Endometrial microvascular endothelial cells (primary cell): Measurements from ENCODE around the gene PPP2R2B. TPM values are rescaled to one million over a fixed set of nuclear protein-coding genes. Genes with fewer than 3 reads are reported as not detected.

ENCODE experiments used
- in situ Hi-C: cut with HindIII; loops from 2 replicates; pipeline ENCODE4 v1.10.0; 2017; ENCODE audit warnings: low sequenced_read_pairs, low pct_unique_long_range_greater_than_20kb; ENCODE audit errors: inconsistent ontology term
- total RNA-seq: library from RNA; depleted of rRNA; stranded (reverse); fragments of >200 nt; gene quantifications from one replicate; pipeline ENCODE4 v1.2.3, GENCODE V29; 2015; ENCODE audit errors: inconsistent ontology term

Gene PPP2R2B
- not detected for total RNA-seq

GRCh38 chr5:146878476-146879172 lies at the start of gene PPP2R2B:
Gene PPP2R2B (minus strand): TSS chr5:146878757.
- in situ Hi-C loops = no loop called here

- in situ Hi-C loops = no loop called here
Measured at GRCh38 chr5:146924132-146924531, 45.6 kb upstream of the PPP2R2B start.

DNA sequence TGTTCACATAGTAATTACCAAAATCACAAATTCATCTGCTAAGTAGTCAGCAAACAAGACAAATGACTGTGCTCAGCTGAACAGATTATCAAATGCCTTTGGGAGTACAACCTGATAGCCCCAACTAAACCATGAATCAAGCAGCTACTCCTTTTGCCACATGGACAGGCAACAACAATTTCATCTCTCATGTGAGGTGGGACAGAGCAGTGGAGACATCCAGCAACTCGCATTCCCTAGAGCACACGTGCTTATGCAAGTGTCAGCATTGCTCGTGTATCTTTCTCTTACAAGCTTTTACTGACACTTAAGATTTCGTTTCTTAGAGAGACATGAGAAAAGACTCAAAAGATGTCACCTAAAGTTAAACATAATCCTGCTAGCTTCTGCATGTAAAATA lies 42.7 kb upstream of the PPP2R2B start:
- in situ Hi-C loops = no loop called here

GRCh38 chr5:146920351-146920881 lies 41.9 kb upstream of the PPP2R2B start:
- in situ Hi-C loops = no loop called here

DNA sequence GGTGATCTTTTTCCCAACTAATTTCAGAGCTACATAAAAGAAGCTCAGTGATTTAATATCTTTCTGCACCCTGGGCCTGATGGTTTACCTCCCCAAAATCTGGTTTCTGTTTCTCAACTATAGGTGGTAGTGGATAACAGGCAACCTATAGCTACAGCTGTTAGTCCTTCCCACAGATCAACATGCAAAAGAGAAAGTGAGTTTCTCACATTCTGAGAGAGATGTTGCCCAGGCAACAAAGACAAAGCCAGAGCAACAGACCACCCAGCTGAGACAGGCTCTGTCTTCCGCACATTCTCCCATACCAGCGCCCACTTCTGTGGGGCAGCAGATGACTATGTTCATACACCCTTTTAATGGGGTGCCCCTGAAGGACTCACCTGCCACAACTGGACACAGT lies 40.7 kb upstream of the PPP2R2B start:
- in situ Hi-C loops = no loop called here

DNA sequence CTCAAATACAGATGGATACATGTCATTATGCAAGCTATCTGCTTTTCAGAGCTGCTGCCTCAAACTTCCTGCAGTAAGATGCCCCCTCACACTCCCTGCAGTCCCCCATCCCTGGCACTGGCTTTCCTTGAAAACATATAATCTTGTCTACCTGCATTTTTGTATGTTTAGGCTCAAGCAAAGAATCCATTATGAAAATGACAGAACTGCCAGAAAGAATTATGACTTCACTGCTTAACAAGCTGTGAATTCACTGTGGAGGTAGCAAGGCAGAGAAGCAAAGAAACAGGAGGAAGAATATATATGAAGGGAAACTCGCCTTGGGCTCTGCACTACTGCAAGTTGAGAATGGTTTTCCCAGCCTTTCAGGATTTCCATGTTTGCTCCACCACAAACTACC lies 39.4 kb upstream of the PPP2R2B start:
- in situ Hi-C loops = no loop called here

- in situ Hi-C loops = no loop called here
Measured at GRCh38 chr5:146912874-146913273, 34.3 kb upstream of the PPP2R2B start.

DNA sequence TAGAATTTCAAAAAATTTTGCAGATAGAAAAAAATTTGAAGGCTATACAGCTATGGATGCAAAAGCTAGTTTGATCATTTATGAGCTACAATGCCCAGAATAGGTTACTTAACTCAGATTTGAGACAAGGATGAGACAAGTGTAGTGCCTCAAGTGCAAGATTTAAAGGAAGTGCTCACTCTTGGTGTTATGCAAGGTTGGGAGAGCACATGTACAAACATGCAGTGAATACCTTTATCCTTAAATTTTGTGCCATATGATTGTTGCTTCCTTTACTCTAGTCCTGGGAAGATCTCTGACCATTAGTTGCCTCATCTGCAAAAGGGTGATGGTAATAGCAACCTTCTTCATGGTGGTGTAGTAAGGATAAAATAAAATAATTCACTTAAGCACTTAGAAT lies 31.7 kb upstream of the PPP2R2B start:
- in situ Hi-C loops = no loop called here

- in situ Hi-C loops = no loop called here
Measured at GRCh38 chr5:146909255-146910068, 30.9 kb upstream of the PPP2R2B start.

- in situ Hi-C loops = no loop called here
Measured at GRCh38 chr5:146906803-146907202, 28.2 kb upstream of the PPP2R2B start.

DNA sequence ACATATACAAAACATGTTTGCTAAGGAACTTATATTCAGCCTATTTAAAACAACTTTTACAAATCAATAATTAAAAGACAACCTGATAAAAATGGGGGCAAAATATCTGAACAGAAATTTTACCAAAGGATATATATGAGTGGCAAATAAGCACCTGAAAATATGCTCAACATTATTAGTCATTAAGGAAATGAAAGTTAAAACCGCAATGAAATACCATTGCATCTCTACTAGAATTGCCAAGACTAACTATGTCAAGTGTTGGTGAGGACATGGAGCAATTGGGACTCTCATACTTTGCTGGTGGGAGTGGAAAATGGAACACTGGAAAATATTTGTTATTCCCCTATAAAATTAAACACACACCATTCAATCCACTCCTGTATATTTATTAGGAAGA lies 26.3 kb upstream of the PPP2R2B start:
- in situ Hi-C loops = no loop called here

DNA sequence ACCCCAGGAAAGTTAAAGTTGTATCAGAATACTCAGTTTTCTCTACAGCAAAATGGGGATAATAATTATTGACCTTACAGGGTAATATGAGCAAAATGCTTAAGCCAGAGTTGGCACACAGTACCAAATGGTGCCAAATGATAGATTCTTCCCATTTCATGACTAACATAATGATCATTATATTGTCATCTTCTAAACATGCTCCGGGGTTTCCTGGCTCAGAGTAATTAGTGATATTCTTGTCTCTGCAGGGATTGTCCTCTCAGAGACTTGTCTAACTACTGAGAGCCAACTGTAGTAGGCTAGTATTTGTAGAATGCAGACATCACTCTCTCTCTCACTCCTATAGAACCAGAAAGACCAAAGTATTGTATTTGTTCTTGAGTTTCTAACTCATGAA lies 25.2 kb upstream of the PPP2R2B start:
- in situ Hi-C loops = no loop called here

DNA sequence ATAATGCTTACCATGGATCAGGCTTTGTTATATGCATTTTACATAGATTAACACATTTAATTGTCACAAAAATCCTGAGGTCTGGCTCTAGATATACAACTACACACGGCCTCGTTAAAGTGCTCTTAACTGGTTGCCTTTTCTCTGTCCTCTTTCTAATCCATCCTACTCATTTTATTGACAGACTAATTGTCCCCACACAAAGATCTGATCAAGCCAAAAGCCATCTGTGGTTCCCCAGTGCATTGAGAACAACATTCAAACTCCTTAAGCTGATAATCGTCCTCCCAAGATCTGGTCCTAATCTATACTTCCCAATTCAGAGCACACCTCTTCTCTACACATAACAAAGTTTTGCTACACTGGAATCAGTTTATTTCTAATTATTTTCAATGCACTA lies 23.9 kb upstream of the PPP2R2B start:
- in situ Hi-C loops = no loop called here

GRCh38 chr5:146897061-146897460 lies 18.5 kb upstream of the PPP2R2B start:
- in situ Hi-C loops = no loop called here

DNA sequence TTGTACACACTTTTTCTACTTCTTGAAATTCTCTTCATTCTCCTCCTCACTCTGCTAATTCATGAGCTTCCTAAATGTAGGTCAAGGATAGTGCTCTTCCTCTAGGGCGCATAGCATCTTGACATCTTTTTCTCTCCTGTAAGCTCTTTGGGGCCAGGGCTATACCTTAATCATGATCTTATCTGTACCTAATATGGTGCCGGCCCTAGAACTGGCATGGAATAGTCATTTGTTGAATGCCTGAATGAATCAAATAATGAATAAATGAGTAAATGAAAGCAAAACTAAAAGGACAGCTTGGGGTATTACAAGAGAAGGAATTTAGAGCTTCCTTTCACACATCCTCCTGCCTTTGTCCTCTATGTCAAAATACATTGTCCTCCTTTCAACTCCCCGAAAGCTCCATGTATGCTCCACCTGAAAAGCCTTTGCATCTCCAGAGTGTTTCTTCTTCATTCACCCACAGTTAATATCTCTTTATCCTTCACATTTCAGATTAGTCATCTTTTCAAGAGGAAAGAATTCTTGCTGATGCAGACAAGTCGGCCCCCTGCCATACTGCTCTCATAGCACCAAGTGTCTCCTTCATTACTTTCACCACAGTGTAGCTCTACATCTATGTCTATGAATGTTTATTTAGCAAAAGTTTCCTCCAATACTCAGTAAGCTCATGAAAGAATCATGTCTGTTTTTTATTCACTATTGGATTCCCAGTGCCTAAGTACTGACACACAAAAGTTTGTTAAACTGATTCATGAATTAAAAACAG lies 16.4 kb upstream of the PPP2R2B start:
- in situ Hi-C loops = no loop called here

DNA sequence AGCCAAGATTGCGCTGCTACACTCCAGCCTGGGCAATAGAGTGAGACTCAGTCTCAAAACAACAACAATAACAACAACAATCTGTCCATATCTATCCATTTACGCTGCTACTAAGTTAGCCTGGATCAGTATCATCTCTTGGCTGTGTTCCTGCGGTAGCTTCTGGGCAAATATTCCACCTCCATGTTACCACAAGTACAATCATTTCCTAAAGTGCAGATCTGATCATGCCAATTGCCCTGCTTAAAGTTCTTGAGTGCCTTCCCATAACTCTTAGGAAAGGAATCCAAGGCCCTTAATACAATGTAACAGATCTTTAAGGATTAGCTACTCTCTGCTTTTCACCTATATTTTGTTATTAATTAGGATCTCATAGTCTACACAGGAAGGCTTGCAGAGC lies 15.4 kb upstream of the PPP2R2B start:
- in situ Hi-C loops = no loop called here

DNA sequence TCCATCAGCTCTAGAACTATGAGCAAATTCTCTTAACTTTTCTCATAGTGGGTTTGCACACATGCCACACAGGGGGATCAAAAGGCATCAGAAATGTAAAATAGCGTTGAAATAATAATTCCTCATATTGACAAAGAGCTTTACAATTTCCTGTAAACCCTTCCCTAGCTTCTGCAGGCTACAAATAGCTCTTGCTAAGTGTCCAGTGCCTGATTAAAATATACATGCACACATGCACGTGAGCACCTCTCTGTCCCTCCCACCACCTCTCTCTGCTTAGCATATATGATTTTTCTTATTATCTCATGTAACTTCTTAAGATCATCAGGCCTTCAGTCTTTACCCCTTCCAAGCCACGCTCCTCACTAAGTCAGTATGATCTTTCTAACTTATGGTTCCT lies 13.7 kb upstream of the PPP2R2B start:
- in situ Hi-C loops = no loop called here

- in situ Hi-C loops = no loop called here
Measured at GRCh38 chr5:146891511-146891910, 13.0 kb upstream of the PPP2R2B start.

DNA sequence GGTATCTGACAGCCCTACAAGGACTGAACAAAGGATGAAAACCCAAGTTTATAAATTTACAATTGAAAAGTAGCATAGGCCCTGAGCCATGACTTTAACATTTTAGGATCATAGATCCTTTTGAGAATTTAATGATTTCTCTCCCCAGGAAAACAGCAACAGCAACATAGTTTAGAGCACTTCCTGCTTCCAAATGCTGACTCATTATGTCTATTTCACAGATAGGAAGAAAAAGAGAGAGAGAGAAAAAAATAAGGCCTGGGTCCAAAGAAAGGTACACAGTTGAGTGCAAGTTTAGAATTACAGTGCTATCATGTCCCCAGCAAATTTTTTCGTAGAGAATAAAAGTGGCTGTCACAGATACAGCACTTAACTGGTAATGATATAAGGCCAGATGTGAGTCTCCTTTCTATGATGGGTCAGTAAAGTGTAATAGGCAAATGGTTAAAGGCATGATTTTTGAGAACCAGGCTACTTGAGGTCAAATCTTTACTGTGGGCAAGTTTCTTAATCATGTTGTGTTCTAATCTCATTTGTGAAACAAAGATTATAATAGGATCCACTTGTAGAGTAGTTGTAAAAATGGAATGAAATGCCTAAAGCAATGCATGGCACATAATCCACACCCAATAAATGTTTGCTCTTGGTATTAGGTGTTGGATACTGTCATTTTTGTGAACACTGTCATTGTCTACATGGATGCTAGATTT lies 12.3 kb upstream of the PPP2R2B start:
- in situ Hi-C loops = no loop called here
